Measurements from ENCODE around the gene SURF2.

The SURF2 gene

GRCh38 chr9:133405508-133406438, 49.4 kb downstream of the SURF2 start:
- no peak for DNase-seq

GRCh38 chr9:133406480-133407307, 50.3 kb downstream of the SURF2 start:
- peak; percentile 65 for DNase-seq

DNA sequence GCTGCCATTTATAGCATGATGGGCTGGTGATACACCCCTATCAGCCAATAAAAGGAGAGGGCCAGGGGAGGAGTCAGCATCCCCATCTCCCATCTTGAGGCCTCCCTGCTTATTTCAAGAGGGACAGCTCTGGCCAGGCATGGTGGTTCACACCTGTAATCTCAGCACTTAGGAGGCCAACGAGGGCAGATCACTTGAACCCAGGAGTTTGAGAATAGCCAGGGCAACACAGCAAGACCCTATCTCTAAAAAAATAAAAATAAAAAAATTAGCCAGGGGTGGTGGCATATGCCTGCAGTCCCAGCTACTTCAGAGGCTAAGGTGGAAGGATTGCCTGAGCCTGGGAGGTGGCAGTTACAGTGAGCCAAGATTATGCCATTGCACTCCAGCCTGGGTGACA, 51.7 kb downstream of the SURF2 start:
- DNase-seq: no peak
